Measurements from ENCODE around the gene PIP4K2A. TPM values are rescaled to one million over a fixed set of nuclear protein-coding genes. Genes with fewer than 3 reads are reported as not detected.

PIP4K2A gene
- total and polyA plus RNA-seq, 2 of the 8 experiments (the other 6 are each of a cell fraction or from before 2014, with no cell fraction given), result 19.0 to 60.9 TPM

GRCh38 chr10:22736134-22736533 is 21.8 kb upstream of the PIP4K2A start (continued):
- TF ChIP-seq CHD7 (IDR thresholded peaks at IDR 0.05; ENCODE audit: insufficient replicate concordance, low read length), result no peak
- no peak for TF ChIP-seq E2F6 (IDR thresholded peaks at IDR 0.05)
- TF ChIP-seq, protein P1, sequence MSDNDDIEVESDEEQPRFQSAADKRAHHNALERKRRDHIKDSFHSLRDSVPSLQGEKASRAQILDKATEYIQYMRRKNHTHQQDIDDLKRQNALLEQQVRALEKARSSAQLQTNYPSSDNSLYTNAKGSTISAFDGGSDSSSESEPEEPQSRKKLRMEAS (IDR thresholded peaks at IDR 0.05), result no peak
- TF ChIP-seq BRCA1 (IDR thresholded peaks at IDR 0.05; ENCODE audit: low read depth, low read length), result no peak
- TF ChIP-seq ZNF274 (IDR thresholded peaks at IDR 0.05; ENCODE audit: borderline replicate concordance, extremely low read depth, low read length), result no peak
- no peak for TF ChIP-seq SIX5 (IDR thresholded peaks at IDR 0.05; ENCODE audit: low read depth, low read length)
- no peak for TF ChIP-seq NANOG (IDR thresholded peaks at IDR 0.05; ENCODE audit: insufficient read depth, low read depth, low read length, poor library complexity, severe bottlenecking)
- TF ChIP-seq, protein P2, sequence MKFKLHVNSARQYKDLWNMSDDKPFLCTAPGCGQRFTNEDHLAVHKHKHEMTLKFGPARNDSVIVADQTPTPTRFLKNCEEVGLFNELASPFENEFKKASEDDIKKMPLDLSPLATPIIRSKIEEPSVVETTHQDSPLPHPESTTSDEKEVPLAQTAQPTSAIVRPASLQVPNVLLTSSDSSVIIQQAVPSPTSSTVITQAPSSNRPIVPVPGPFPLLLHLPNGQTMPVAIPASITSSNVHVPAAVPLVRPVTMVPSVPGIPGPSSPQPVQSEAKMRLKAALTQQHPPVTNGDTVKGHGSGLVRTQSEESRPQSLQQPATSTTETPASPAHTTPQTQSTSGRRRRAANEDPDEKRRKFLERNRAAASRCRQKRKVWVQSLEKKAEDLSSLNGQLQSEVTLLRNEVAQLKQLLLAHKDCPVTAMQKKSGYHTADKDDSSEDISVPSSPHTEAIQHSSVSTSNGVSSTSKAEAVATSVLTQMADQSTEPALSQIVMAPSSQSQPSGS (IDR thresholded peaks at IDR 0.05; ENCODE audit: low read length), result no peak
- TF ChIP-seq SP2 (IDR thresholded peaks at IDR 0.05; ENCODE audit: low read length), result no peak

Data from H1 (cell line).